ENCODE measurements around the gene KCNC3.
"Not testable (repeated sequence)": the region's sequence is repeated elsewhere in the genome, so short reads cannot be mapped to it uniquely, and the experiment has no call there.

The KCNC3 gene

DNA sequence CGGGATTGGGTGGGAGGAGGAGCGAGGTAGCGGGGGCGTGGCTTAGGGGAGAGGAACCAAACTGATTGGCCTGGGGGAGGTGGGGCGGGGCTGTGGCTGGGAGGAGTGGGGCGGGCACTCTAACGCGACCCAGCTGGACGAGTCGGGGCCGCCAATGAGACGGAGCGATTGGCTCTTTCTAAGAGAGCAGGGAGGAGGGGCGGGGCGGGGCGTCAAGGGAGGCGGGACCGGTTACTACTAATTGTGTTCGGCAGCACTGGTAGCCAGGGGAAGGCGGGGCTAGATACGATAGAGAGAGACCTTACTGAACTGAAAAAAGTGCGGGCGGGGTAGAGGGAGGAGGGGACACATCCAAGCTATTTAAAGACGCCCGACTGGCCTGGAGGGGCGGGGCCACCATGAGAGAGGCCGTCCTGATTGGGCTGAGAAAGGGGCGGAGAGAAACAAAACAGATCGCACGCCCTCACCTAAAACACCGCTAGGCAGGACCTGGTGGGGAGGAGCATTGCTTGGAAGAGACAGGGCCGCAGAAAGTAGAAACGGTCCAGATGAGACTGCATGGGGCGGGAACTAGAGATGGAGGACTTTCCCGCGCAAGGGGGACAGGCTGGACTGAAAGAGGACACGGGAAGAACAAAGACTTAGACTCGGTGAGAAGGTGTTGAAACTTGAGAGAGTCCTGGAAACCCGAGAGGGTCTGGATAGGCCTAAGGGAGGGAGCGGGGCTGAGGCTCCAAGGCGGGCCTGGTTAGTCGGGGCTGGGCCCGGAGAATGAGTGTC lies at the start of gene KCNC3:
Gene KCNC3 (minus strand): TSS at position 232 of the 780 bp plus-strand sequence. CDS start 295 bp downstream, outside the sequence.
- peak; percentile 70 for DNase-seq

DNA sequence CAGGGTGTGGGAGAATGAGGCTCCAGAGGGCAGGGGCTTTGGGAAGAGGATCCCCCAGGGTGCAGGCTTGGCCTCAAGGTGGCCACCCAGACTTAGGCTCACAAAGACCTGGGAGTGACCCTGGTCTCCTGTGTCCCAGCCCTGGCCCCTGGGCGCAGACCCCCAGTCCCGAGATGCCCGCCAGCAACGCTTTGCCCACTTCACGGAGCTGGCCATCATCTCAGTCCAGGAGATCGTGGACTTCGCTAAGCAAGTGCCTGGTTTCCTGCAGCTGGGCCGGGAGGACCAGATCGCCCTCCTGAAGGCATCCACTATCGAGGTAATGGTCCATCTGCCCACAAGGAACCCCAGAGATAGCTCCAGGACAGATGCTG lies 49.7 kb upstream of the KCNC3 start:
- DNase-seq: no peak

DNA sequence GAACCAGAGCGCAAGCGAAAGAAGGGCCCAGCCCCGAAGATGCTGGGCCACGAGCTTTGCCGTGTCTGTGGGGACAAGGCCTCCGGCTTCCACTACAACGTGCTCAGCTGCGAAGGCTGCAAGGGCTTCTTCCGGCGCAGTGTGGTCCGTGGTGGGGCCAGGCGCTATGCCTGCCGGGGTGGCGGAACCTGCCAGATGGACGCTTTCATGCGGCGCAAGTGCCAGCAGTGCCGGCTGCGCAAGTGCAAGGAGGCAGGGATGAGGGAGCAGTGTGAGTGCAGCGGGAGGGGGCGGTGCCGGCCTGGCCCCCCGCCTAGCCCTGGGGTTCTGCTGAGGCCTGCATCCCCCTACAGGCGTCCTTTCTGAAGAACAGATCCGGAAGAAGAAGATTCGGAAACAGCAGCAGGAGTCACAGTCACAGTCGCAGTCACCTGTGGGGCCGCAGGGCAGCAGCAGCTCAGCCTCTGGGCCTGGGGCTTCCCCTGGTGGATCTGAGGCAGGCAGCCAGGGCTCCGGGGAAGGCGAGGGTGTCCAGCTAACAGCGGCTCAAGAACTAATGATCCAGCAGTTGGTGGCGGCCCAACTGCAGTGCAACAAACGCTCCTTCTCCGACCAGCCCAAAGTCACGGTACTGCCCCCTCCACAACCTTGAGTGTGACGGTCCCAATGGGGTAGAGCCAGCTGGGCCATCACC lies 49.1 kb upstream of the KCNC3 start:
- DNase-seq: no peak

DNA sequence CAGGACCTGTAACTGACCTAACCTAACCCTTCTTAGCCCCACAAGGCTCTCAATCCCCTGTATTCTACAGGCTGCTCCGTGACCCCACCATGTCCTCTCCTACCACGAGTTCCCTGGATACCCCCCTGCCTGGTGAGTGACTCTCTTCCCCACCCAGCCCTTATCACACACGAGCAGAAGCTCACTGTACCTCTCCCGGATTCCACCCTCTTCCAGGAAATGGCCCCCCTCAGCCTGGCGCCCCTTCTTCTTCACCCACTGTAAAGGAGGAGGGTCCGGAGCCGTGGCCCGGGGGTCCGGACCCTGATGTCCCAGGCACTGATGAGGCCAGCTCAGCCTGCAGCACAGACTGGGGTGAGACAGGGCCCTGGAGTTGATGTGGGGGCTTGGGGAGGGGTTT lies 48.3 kb upstream of the KCNC3 start:
- DNase-seq: no peak

DNA sequence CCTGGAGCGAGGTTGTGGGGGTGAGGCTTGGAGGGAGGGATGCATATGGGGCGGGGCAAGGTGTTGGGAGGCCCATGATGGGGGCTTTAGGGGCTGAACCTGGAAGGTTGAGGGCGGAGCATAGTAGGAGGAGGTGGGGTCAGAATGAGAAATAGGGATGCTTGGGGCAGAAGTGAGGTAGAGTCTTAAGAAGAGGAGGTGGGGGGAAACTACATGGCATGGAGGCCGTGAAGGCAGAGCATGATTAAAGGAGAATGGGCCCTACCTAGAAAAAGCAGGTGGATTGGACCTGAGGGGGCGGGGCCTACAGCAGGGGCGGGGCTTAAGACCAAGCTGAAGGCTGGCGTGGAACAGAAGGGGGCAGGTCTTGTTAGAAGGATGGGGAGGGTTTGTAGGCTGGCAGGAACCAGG lies 47.9 kb upstream of the KCNC3 start:
- DNase-seq: peak; percentile 45

DNA sequence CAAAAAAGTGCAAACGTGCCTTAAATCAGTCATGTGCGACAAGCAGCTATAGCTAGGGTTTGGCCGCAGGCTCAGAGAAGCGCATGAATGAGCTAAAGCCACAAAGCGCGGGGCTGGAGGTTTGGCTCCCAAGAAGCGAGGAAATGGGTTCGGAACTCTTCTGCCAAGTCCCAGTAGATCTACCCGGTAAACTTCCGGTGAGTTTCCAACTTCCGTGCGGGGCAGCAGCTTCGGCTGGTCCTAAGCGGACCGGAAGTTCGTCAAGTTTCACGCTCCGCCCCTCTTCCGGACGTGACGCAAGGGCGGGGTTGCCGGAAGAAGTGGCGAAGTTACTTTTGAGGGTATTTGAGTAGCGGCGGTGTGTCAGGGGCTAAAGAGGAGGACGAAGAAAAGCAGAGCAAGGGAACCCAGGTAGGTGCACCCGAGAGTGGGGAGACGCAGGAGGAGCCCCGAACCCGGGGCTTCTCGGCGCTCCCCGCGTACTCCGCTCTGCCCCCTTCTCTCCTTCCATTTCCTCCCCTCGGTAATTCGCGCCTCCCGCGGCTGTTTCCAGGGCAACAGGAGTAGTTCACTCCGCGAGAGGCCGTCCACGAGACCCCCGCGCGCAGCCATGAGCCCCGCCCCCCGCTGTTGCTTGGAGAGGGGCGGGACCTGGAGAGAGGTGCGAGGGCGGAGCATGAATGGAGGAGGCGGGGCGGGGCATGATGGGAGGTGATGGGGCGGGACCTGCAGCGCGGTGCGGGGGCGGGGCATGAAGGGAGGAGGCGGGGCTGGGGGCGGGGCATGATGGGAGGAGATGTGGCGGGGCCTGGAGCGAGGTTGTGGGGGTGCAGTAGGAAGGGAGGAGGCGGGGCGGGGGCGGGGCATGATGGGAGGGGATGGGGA lies 47.2 kb upstream of the KCNC3 start, which contains the start of gene NR1H2:
Gene NR1H2 (plus strand): TSS at position 292 of the 885 bp plus-strand sequence. CDS start 1,149 bp downstream, outside the sequence.
- peak; percentile 95 for DNase-seq

DNA sequence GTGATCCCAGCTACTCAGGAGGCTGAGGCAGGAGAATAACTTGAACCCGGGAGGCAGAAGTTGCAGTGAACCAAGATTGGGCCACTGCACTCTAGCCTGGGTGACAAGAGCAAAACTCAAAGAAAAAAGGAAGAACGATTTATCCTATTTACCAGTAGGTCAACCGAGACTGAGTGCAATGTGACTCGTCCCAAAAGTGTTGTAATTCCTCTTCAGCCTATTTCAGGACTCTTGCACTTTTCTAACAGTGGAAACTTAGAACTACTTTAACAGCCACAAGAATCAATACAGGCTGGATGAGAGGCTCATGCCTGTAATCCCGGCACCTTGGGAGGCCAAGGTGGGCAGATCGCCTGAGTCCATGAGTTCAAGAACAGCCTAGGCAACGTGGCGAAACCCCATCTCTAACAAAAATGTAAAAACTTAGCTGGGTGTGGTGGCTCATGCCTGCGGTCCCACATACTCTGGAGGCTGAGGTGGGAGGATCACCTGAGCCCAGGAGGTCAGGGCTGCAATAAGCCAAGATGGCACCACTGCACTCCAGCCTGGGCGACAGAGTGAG lies 42.8 kb upstream of the KCNC3 start:
- no peak for DNase-seq

DNA sequence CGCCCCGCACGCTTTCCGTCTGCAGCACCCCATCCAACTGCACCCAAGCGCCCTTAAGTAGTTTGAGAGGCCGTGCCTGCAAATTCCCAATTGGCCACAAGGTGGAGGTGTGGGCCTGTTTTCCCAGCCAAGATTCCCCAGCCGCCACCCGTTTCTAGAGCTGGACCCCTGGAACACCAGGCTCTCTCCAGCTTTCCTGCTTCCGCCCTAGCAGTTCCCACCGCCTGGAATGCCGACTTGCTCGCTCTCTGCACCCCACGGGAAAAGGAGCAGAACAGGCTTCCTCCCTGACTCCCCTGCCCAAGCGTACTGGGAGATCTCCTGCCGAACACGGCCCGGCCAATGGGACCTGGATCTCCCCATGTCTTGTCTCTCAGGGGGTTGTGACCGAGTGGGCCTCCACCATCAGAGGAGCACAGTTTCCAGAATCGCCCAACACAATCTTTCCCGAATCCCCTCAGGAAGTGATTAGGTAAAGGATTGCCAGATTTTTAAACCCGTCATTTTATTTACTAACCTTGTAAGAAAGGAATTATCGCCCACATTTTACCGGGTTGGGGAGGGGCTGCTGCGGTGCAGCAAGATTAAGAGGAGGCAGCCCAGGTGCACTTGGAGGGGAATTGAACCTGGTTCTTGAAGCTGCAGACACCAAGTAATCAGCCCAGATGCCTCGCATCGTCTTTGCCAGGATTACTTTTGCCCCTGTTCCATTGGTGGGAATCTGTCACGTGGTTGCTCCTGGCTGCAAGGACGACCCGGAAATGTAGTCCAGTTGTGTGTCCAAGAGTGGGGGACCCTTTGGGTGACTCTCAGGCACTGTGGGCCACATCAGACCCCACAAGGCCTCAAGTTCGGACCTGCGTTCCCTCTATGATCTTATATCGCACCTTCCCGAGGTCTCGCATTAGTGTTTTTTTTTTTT lies 39.7 kb upstream of the KCNC3 start:
- peak; percentile 73 for DNase-seq

DNA sequence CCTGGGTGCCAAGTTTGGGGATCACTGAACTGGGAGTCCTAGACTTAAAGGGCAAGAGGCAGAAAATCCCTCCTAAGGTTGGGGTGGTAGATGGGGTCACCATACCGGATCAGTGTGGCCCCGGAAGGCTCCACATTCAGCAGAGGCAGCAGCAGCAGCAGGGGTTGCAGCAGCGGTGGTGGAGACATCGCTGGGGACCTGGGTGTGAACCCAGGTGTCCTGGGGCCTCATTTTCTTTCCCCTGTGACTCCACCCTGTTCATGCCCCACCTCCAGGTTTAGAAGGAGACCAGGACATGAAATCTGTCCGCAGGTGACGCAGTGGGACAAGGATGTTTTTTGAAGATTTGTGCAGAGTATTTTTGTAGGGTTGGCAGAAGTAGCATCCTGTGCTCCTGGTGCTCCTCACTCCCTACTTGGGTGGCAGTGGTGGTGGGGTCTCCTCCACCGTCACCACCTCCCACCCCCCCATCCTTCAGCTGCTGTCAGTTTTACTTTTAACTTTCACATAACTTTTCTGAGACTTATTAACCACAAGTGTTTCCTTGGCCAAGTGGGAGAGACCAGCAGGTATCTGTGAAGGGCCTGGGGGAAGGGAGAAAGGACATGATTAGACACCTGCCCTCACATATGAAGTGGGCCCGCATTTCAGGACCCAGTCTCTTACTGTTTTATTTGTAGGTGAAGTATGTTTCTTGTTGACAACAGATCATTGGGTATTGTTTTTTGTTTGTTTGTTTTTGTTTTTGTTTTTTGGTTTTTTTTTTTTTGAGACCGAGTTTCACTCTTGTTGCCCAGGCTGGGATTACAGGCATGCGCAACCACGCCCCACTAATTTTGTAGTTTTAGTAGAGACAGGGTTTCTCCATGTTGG lies 36.5 kb upstream of the KCNC3 start, which contains the start of gene NAPSA:
Gene NAPSA (minus strand): TSS at position 206 of the 873 bp plus-strand sequence. CDS start 18 bp downstream, at position 188.
- DNase-seq: no peak

DNA sequence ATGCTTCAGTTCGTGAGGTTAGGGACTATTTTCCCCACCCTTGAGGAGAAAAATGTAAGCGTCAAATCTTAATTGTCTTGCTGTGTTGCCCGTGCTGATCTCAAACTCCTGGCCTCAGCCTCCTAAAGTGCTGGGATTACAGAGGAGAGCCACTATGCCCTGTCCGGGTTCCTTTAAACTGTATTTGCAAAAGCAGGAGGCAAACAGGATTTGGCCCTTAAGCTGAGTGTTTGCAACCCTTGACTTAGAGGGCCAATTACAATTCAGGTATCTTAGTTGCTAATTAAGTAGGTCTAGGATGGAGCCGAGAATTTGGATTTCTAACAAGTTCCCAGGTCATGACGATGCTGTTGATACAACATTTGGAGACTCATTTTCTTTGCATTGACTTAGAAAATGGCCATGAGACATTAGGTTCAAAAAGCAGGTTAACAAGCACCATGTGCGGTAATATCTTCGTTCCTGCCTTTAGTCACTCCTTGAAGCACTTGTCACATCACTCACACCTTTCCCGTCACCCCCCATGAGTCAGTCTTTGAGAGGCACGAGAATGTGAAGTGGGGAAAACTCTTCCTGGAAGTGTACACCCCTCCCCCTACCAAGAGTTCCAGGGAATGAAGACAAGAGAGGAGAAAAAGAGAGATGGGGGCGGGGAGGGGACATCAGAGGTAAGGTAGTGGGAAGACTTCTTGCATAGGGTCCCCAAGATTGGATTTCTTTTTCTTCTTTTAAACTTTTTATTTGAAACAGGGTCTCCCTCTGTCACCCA lies 33.7 kb upstream of the KCNC3 start:
- DNase-seq: no peak

DNA sequence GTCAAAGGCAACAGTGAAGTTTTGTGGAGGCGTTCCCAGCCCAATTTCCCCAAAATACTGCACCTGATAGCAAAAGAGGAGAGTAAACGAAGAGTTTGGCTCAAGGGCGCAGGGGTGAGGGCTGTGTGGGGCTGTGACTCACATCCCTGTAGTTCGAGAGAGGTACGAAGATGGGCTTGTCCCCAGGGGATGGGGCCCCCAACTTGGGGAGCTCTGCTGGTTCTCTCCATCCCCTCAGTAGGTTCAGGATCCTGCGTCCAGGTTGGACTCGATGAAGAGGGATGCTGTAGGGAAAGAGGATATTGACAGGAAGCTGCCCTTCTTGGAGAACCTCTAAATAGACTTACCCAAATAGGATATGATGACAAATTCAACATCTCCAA lies 32.8 kb upstream of the KCNC3 start:
- no peak for DNase-seq

DNA sequence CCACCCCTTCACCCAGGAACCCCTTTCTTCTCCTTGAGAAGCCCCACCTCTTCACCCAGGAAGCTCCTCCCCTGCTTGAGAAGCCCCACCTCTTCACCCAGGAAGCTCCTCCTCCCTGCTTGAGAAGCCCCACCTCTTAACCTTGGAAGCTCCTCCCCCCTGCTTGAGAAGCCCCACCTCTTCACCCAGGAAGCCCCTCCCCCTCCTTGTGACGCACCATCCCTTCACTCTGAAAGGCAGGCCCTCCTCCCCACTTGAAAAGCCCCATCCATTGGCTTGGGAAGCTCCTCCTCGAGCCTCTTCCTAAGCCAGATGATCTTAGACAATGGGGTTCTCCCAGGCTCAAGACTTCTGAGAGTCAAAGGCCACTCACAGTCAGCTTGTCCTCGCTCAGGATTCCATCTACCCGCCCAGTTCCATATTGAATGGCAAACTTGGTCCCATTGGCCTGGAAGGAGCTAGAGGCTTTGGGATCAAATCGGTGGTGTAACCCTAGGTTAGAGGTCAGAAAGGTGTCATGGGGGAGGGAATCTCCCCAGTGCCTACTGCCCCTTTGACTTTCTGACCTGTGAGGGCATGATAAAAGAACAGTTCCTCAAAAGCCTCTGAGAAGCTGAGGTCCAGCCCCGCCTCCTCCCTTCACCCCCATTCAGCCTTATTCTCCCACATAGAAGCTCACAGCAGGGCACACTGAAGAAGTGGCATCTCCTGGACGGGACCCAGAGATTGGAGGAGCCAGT lies 32.3 kb upstream of the KCNC3 start:
- no peak for DNase-seq

DNA sequence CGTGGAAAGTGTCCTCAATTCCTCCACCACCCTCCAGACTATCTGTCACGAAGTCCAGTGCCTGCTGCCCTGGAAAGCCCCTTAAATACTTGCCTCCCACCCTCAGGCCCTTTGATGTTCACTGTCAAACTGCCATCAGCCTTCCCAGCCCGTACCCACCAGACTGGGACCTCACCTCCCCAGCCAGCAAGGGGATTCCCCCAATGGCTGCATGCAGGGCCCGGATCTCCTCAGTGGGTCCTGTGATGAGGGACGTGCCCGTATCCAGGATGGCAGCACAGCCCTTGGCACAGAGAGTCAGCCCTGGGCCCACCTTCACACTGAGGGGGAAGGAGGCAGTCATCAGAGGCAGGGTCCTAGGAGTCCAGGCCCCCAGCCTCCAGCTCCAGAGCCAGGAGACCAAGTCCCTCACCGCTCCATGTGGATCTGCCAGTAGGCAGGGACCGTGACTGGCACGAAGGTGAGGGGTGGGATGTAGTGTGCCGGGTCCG lies 30.2 kb upstream of the KCNC3 start:
- no peak for DNase-seq

DNA sequence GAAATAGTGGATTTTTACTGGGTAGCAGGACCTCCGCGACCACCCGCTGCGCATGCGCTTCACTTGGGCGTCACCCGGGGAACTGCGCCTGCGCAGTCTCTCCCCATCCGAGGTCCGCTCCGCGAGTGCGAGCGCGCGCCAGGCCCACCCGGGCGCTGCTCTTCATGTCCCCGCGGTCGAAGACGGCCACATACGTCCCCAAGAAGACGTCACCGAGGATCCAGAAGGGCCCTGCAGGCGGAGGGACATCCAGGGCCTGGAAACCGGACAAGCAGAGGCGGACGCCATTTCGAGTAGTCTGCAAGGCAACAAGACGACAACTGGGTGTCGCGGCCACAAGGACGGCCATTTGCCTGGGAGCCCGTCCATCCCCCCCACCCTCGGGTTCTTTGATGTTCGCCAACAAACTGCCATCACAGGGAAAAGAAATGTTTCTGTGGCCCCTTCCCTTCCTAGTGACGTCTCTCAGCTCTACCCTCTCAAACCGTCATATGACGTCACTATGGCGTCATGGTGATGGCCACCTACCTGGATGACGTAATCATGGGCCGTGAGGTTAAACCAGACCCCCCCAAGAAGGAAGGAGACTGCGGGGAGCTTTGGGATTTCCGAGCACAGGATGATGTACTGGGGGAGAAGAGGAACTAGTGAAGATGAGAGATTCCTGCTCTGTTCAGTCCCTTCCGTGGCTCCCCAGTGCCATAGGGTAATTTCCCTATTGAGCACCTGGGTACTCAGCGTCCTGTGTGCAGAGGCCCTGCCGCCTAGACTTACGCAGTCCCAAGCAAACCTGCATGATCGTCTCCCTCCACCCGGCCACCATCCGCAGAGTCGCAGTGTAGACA lies 29.5 kb upstream of the KCNC3 start:
- DNase-seq: peak; percentile 72

DNA sequence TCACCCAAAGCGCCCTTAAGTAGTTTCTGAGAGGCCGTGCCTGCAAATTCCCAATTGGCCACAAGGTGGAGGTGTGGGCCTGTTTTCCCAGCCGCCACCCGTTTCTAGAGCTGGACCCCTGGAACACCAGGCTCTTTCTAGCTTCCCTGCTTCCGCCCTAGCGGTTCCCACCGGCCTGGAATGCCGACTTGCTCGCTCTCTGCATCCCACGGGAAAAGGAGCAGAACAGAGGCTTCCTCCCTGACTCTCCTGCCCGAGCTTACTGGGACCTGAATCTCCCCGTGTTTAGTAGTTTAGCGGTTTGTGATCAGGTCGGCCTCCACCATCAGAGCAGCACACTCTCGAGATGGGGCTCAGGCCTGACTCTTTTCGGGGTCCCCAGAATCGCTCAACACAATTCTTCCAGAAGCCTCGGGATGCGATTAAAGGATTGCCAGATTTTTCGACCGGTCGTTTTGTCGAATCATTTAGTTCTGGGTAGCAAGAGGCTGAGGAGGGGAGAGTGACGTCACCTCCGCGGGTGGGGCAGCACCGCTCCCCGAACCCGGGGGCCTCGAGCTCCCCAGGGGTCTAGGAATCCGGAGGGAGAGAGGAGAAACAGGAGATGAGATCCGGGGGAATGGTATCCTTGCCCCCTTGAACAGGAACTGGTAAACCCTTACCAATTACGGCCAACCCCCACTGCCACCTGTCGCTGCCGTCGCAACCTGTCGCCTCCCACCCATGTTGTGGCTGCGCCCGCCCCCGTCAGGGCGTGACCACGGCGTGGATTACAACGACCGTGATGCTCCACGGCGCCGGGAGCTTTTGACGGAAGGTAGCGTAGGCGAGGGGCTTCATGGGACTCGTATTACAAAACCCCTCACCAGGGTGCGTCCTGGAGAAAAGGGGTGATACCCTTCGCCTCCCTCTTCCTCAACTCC lies 28.3 kb upstream of the KCNC3 start:
- peak; percentile 86 for DNase-seq

DNA sequence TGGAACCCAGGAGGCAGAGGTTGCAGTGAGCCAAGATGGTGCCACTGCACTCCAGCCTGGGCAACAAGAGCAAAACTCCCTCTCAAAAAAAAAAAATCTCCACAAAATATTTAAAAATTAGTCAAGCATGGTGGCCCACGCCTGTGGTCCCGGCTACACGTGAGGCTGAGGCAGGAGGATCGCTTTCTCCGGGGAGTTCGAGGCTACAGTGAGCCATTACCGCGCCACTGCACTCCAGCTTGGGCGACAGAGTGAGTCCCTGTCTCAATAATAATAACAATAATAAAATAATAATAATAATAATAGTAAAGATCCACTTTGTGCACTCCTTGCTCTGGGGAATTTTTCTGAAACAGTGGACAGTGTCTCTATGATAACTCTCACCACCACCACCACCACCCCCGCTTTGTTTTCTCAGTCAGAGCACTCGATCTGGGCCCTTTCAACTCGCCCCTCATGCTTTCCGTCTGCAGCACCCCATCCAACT lies 27.6 kb upstream of the KCNC3 start:
- DNase-seq: no peak

DNA sequence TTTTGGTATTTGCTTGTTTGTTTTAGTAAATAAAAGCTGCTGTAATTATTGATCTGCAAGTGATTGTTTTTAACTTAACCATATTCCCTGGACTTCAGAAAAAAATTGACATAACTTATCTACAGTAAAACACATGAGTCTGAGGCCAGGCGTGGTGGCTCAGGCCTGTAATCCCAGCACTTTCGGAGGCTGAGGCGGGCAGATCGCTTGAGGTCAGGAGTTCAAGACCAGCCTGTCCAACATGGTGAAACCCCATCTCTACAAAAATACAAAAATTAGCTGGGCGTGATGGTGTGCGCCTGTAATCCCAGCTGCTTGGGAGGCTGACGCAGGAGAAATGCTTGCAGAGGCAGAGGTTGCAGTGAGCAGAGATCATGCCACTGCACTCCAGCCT lies 24.3 kb upstream of the KCNC3 start:
- DNase-seq: not testable (repeated sequence)

All from activated gamma-delta T cell treated with Interleukin-2 at 50 U/mL for 16 hours (primary cell).